Measurements from ENCODE around the gene NAALADL2. TPM values are rescaled to one million over a fixed set of nuclear protein-coding genes. Genes with fewer than 3 reads are reported as not detected.
"Not testable (repeated sequence)": the region's sequence is repeated elsewhere in the genome, so short reads cannot be mapped to it uniquely, and the experiment has no call there.

NAALADL2 gene
- total and polyA plus RNA-seq, 2 of the 8 experiments (the other 6 are each of a cell fraction or from before 2014, with no cell fraction given) = 0.12 to 0.22 TPM

- H3K9ac ChIP-seq (replicated peaks in 1 of 4; ENCODE audit: extremely low read depth in 1 of 4, low read depth in 3 of 4, low read length in 3 of 4); DNase-seq (ENCODE audit: low read depth in 1 of 2, low spot score in 2 of 2); H3K79me1 ChIP-seq (ENCODE audit: low read depth, low read length); H2BK15ac ChIP-seq (ENCODE audit: low read length); H3K56ac ChIP-seq (replicated peaks; ENCODE audit: insufficient read length, low read depth, low read length); H2BK5ac ChIP-seq (ENCODE audit: low read depth, low read length); H3K36me3 ChIP-seq (ENCODE audit: control insufficient read depth in 2 of 4, insufficient read depth in 4 of 4, low read length in 3 of 4); H2BK20ac ChIP-seq (ENCODE audit: low read length); H3K27me3 ChIP-seq (replicated peaks in 1 of 4; ENCODE audit: control insufficient read depth in 3 of 4, extremely low read depth in 1 of 4, insufficient read depth in 3 of 4, low read length in 3 of 4); H3K9me3 ChIP-seq (ENCODE audit: insufficient read depth in 2 of 2, low read depth in 1 of 2, low read length in 1 of 2); H2BK12ac ChIP-seq (ENCODE audit: low read depth, low read length); H3K18ac ChIP-seq (ENCODE audit: extremely low read depth, low read length); H4K91ac ChIP-seq (replicated peaks; ENCODE audit: insufficient read length, low read length); H3K4ac ChIP-seq (replicated peaks; ENCODE audit: insufficient read length, low read depth, low read length); H3K23me2 ChIP-seq (ENCODE audit: low read depth, low read length); POLR2A ChIA-PET (ENCODE audit: partially characterized antibody); H2BK120ac ChIP-seq (replicated peaks; ENCODE audit: low read depth, low read length); H3K4me2 ChIP-seq (ENCODE audit: insufficient read depth in 1 of 2, low read depth in 2 of 2, low read length in 2 of 2); H3K27ac ChIP-seq (ENCODE audit: low read depth, low read length); H4K5ac ChIP-seq (ENCODE audit: insufficient read length, low read depth, low read length); H3K4me1 ChIP-seq (replicated peaks in 1 of 4; ENCODE audit: control insufficient read depth in 3 of 4, insufficient read depth in 4 of 4, low read length in 3 of 4); H3K79me2 ChIP-seq (ENCODE audit: control insufficient read depth in 1 of 2, insufficient read depth in 2 of 2, low read length in 2 of 2); H2AK5ac ChIP-seq (ENCODE audit: low read depth, low read length); H3K23ac ChIP-seq (ENCODE audit: insufficient read length); H2AFZ ChIP-seq (ENCODE audit: low read length); H4K20me1 ChIP-seq (replicated peaks in 1 of 2; ENCODE audit: control insufficient read depth in 1 of 2, insufficient read depth in 2 of 2, low read length in 2 of 2); FAIRE-seq; CTCF ChIA-PET (ENCODE audit: partially characterized antibody); H3K14ac ChIP-seq (ENCODE audit: insufficient read length); H3K4me3 ChIP-seq (ENCODE audit: extremely low read depth in 1 of 4, insufficient read depth in 2 of 4, low read depth in 3 of 4, low read length in 4 of 4); H4K8ac ChIP-seq (ENCODE audit: extremely low read depth, insufficient read depth, low read length): not testable (repeated sequence)
- WGBS, 2 experiments (ENCODE audit: extremely low coverage in 1 of 2, insufficient coverage in 1 of 2, insufficient read length in 1 of 2, insufficient replicate concordance in 2 of 2, low coverage in 1 of 2, low lambda C conversion rate in 2 of 2, missing lambda C conversion rate in 1 of 2) = 94% methylated on average over 2 of the region's 2 CpGs; no CpG with 5 or more reads in 1 of the 2 experiments
These were observed 669.6 kb downstream of the NAALADL2 start for GRCh38 chr3:175528693-175529092.
